ENCODE measurements around the gene FILIP1. TPM values are rescaled to one million over a fixed set of nuclear protein-coding genes. Genes with fewer than 3 reads are reported as not detected.
"Not testable (repeated sequence)": the region's sequence is repeated elsewhere in the genome, so short reads cannot be mapped to it uniquely, and the experiment has no call there.

The FILIP1 gene
- total RNA-seq, 4 donors from 2014 or later = 0.08 to 2.3 (median 0.25) TPM

DNA sequence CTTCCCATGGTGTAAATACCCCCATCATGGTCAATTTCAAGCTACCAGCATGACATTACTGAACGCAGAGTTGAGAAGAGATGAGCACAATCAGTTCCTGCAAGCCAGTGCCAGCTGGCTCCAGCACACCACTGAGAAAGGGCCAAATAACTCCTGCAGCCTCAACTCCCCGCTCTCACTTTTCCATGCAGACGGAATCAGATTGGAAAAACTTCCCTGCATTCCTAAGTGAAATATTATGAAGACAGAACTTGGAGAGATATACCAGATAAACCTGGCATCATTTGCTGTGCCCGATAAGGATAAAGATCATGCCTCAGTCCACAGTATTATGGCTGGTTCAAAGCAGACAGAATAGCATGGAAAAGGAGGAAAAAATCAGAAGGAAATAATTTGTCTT, 56.7 kb downstream of the FILIP1 start:
- H3K4me1 ChIP-seq = peaks cover 11% of the 10 kb centered on the region
- no peak overlapping the region for H3K4me3 ChIP-seq
- no peak for DNase-seq (ENCODE audit: low spot score in 2 of 2)
- TF ChIP-seq, protein P1, sequence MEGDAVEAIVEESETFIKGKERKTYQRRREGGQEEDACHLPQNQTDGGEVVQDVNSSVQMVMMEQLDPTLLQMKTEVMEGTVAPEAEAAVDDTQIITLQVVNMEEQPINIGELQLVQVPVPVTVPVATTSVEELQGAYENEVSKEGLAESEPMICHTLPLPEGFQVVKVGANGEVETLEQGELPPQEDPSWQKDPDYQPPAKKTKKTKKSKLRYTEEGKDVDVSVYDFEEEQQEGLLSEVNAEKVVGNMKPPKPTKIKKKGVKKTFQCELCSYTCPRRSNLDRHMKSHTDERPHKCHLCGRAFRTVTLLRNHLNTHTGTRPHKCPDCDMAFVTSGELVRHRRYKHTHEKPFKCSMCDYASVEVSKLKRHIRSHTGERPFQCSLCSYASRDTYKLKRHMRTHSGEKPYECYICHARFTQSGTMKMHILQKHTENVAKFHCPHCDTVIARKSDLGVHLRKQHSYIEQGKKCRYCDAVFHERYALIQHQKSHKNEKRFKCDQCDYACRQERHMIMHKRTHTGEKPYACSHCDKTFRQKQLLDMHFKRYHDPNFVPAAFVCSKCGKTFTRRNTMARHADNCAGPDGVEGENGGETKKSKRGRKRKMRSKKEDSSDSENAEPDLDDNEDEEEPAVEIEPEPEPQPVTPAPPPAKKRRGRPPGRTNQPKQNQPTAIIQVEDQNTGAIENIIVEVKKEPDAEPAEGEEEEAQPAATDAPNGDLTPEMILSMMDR (IDR thresholded peaks at IDR 0.05) = no peak
- TF ChIP-seq POLR2A (IDR thresholded peaks at IDR 0.05) (no peak), POLR2AphosphoS5 (IDR thresholded peaks at IDR 0.05) (no peak), EP300 (IDR thresholded peaks at IDR 0.05) (no peak)
- H3K27me3 ChIP-seq = no peaks in the 10 kb centered on the region
- H3K36me3 ChIP-seq = no peaks in the 10 kb centered on the region
- H3K9me3 ChIP-seq = no peaks in the 10 kb centered on the region
- WGBS = 41% methylated on average over 4 of the region's 4 CpGs
- H3K27ac ChIP-seq = peak overlapping the region; percentile 22

DNA sequence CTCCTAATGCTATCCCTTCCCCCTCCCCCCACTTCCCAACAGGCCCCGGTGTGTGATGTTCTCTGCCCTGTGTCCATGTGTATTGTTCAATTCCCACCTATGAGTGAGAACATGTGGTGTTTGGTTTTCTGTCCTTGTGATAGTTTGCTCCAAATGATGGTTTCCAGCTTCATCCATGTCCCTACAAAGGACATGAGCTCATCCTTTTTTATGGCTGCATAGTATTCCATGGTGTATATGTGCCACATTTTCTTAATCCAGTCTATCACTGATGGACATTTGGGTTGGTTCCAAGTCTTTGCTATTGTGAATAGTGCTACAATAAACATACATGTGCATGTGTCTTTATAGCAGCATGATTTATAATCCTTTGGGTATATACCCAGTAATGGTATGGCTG, 60.8 kb downstream of the FILIP1 start:
- WGBS = 92% methylated on average over 1 of the region's 1 CpG
- not testable (repeated sequence) for H3K27me3 ChIP-seq; H3K4me1 ChIP-seq; H3K9me3 ChIP-seq; H3K36me3 ChIP-seq; H3K4me3 ChIP-seq; DNase-seq (ENCODE audit: low spot score in 2 of 2); H3K27ac ChIP-seq

DNA sequence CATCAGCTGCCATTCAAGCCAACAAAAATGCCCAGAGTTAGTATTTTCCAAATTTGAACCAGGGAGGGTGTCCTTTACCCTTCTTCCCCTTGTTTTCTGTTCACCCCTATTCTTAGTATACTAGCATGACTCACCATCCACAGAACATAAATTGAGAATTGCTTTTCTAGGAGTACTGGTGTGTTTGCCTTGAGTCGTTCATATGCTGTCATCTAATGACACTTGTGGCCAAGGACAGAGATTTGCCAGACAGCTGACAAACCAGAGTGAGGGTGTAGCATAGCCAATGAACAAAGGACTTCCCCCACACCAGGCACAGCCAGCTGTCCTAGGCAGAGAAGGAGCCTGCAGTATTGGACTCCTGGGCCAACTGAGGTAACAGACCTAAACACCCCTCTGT, 62.2 kb downstream of the FILIP1 start:
- no peak overlapping the region for H3K4me3 ChIP-seq
- TF ChIP-seq POLR2AphosphoS5 (IDR thresholded peaks at IDR 0.05) (no peak), EP300 (IDR thresholded peaks at IDR 0.05) (no peak), POLR2A (IDR thresholded peaks at IDR 0.05) (no peak)
- TF ChIP-seq, protein P1 (IDR thresholded peaks at IDR 0.05) = no peak
- no peaks in the 10 kb centered on the region for H3K36me3 ChIP-seq
- WGBS = 0% methylated on average over 1 of the region's 1 CpG
- no peaks in the 10 kb centered on the region for H3K9me3 ChIP-seq
- no peak overlapping the region for H3K27ac ChIP-seq
- H3K4me1 ChIP-seq = peaks cover under 1% of the 10 kb centered on the region
- no peaks in the 10 kb centered on the region for H3K27me3 ChIP-seq
- no peak for DNase-seq (ENCODE audit: low spot score in 2 of 2)

DNA sequence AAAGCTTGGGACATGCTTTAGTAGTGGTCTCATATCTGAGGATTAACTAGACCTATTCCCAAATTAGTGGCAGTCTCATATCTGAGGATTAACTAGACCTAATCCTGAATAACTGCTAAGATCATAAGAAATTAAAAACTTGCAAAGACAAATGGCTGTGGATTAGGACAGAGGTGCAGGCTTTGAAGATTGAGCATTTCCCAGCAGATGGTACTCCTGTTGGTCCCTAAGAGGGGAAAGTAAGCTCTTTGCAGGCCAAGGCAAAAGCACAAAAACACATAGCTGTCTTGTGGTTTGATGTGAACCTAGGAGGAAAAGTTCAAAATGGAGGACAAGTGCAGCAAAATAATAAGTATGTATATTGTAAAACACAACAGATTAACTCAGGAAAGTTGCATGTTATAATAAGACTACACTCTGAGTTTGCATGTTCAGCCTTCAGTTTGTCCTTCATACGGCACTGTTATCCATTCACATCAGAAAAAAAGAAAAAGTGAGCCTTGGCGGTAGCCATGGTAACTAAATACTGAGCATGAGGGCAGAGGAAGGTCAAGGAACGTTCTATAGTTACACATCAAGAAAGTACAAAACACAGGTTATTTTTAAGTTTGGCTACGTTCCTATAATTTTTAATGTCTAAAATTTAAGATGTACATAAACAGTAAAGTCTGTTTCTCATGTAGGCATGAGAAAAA, 62.8 kb downstream of the FILIP1 start:
- Histone ChIP-seq H3K4me1 (no peaks in the 10 kb centered on the region), H3K9me3 (no peaks in the 10 kb centered on the region), H3K27me3 (no peaks in the 10 kb centered on the region), H3K4me3 (no peak overlapping the region), H3K27ac (no peak overlapping the region), H3K36me3 (no peaks in the 10 kb centered on the region)
- TF ChIP-seq, protein P1 (IDR thresholded peaks at IDR 0.05) = no peak
- TF ChIP-seq POLR2A (IDR thresholded peaks at IDR 0.05) = no peak
- TF ChIP-seq POLR2AphosphoS5 (IDR thresholded peaks at IDR 0.05) = no peak
- TF ChIP-seq EP300 (IDR thresholded peaks at IDR 0.05) = no peak
- DNase-seq (ENCODE audit: low spot score in 2 of 2) = no peak
- 51% methylated on average over 4 of the region's 4 CpGs for WGBS

DNA sequence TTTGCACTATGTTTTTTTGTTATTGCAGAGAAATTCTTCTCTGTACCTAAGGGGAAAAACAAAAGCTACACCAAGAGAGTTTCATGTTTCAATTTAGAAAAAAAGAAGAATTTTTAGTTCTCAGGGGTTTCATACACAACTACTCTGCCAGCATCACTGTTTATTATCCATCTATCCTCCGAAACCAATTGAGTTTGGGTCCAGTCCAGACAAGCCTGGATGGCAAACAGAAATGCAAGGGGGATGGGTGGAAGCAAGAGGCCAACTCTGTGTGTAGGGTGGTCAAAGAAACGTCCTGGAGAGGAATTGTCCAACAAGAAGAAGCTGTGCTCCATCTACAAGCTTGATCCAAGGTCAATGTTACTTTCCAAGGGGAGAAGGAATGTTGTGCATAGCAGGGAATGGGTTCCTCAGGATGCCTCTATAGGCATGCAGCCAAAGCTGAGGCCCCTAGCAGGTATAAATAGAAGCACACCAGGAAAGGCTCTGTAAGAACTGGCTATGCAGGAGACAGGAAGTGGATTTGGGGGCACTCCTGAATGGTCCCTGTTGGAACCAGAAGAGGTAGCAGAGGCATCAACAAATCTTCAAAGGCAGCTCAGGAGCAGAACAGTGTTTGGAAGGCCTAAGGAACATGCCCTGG, 64.4 kb downstream of the FILIP1 start:
- no peak for DNase-seq (ENCODE audit: low spot score in 2 of 2)
- TF ChIP-seq, protein P1 (IDR thresholded peaks at IDR 0.05) = no peak
- TF ChIP-seq POLR2A (IDR thresholded peaks at IDR 0.05) (no peak), POLR2AphosphoS5 (IDR thresholded peaks at IDR 0.05) (no peak)
- Histone ChIP-seq H3K4me1 (no peaks in the 10 kb centered on the region), H3K9me3 (no peaks in the 10 kb centered on the region), H3K36me3 (no peaks in the 10 kb centered on the region), H3K27ac (no peak overlapping the region), H3K4me3 (no peak overlapping the region), H3K27me3 (no peaks in the 10 kb centered on the region)
- WGBS = 36% methylated on average over 2 of the region's 2 CpGs

Measured in suprapubic skin (tissue), 4 donors.